Tibial nerve (tissue), 4 donors: ENCODE data around the gene FXYD1. TPM values are rescaled to one million over a fixed set of nuclear protein-coding genes. Genes with fewer than 3 reads are reported as not detected.

ENCODE experiments used
- DNase-seq, 2 donors: peaks; one replicate each; pipeline ENCODE4 v3.0.0-alpha.2; 2019; ENCODE audit warnings: low spot score in 2 of 2
- H3K27ac ChIP-seq, 4 donors: fragments of 200-600 bp; sonication (generic) in 3 of 4; one replicate each; pipeline ENCODE4 v1.5.1; 2017 to 2019; ENCODE audit warnings: mild to moderate bottlenecking in 1 of 4
- H3K27me3 ChIP-seq, 2 donors: fragments of 200-600 bp; sonication (generic) in 1 of 2; one replicate each; pipeline versions ENCODE4 v1.5.1 to v1.6.0; 2017 to 2019
- H3K36me3 ChIP-seq, 3 donors: fragments of 200-600 bp; sonication (generic); one replicate each; pipeline ENCODE4 v1.5.1; 2018 to 2019
- H3K4me1 ChIP-seq, 4 donors: fragments of 200-600 bp; sonication (generic) in 3 of 4; one replicate each; pipeline ENCODE4 v1.5.1; 2017 to 2019
- H3K4me3 ChIP-seq, 4 donors: fragments of 200-600 bp; sonication (generic) in 3 of 4; one replicate each; pipeline ENCODE4 v1.5.1; 2017 to 2019; ENCODE audit warnings: mild to moderate bottlenecking in 1 of 4, moderate library complexity in 1 of 4
- H3K9me3 ChIP-seq, 4 donors: fragments of 200-600 bp; sonication (generic) in 3 of 4; one replicate each; pipeline ENCODE4 v1.5.1; 2017 to 2019
- EP300 ChIP-seq, 2 donors: sonication (generic); formaldehyde crosslinking; IDR thresholded peaks; one replicate each; pipeline ENCODE4 v1.6.1; 2017; ENCODE audit warnings: antibody characterized with exemption in 2 of 2, mild to moderate bottlenecking in 1 of 2
- POLR2A ChIP-seq, 2 donors: fragments of 450-650 bp; IDR thresholded peaks; one replicate each; pipeline ENCODE4 v1.6.1; 2017; ENCODE audit warnings: antibody characterized with exemption in 2 of 2, mild to moderate bottlenecking in 2 of 2, moderate library complexity in 2 of 2
- WGBS, 2 donors: methylation state at CpG; one replicate each; pipeline ENCODE4 v1.1.5; 2018; 5-methylcytosine and 5-hydroxymethylcytosine counted together
- total RNA-seq, 4 donors: library from RNA; depleted of rRNA; stranded (reverse); fragments of >200 nt; gene quantifications; one replicate each; pipeline ENCODE4 v1.1.0, GENCODE V29; 2016
- TF ChIP-seq, protein P1 (sequence below), 5 experiments: fragments of 200-600 bp in 3 of 5; fragments of 450-650 bp in 2 of 5; sonication (generic) in 3 of 5; IDR thresholded peaks; one replicate each; pipeline ENCODE4 v1.5.1; 2016 to 2019; ENCODE audit warnings: antibody characterized with exemption in 5 of 5, mild to moderate bottlenecking in 3 of 5, moderate library complexity in 2 of 5

Gene FXYD1
- total RNA-seq, 4 donors from 2014 or later: 72.9 to 193 (median 84.9) TPM

- H3K27ac ChIP-seq: peak overlapping the region; percentile 24 to 78 (median 56)
- peak overlapping the region in 3 of 4 donors; percentile 31 to 43 (median 38) for H3K4me3 ChIP-seq
- H3K36me3 ChIP-seq: no peaks in the 10 kb centered on the region
- TF ChIP-seq, protein P1, sequence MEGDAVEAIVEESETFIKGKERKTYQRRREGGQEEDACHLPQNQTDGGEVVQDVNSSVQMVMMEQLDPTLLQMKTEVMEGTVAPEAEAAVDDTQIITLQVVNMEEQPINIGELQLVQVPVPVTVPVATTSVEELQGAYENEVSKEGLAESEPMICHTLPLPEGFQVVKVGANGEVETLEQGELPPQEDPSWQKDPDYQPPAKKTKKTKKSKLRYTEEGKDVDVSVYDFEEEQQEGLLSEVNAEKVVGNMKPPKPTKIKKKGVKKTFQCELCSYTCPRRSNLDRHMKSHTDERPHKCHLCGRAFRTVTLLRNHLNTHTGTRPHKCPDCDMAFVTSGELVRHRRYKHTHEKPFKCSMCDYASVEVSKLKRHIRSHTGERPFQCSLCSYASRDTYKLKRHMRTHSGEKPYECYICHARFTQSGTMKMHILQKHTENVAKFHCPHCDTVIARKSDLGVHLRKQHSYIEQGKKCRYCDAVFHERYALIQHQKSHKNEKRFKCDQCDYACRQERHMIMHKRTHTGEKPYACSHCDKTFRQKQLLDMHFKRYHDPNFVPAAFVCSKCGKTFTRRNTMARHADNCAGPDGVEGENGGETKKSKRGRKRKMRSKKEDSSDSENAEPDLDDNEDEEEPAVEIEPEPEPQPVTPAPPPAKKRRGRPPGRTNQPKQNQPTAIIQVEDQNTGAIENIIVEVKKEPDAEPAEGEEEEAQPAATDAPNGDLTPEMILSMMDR (IDR thresholded peaks at IDR 0.05): no peak
- TF ChIP-seq EP300 (IDR thresholded peaks at IDR 0.05) (no peak), POLR2A (IDR thresholded peaks at IDR 0.05) (no peak)
- H3K4me1 ChIP-seq: peaks cover 0 to 64% (median 29%) of the 10 kb centered on the region in 4 donors
- WGBS, 2 donors: 32 to 42% methylated on average over 18 to 20 of the region's 21 CpGs
- H3K27me3 ChIP-seq: no peaks in the 10 kb centered on the region
- no peak for DNase-seq
- no peaks in the 10 kb centered on the region for H3K9me3 ChIP-seq
Observed at GRCh38 chr19:35141837-35142605, 3.4 kb downstream of the FXYD1 start.

GRCh38 chr19:35142606-35143230, 4.1 kb downstream of the FXYD1 start:
- TF ChIP-seq POLR2A (IDR thresholded peaks at IDR 0.05) (no peak), EP300 (IDR thresholded peaks at IDR 0.05) (no peak)
- TF ChIP-seq, protein P1 (IDR thresholded peaks at IDR 0.05): peak in 3 of 5 experiments; percentile 74 to 87 (median 77)
- no peak for DNase-seq
- peaks cover 0 to 57% (median 25%) of the 10 kb centered on the region in 4 donors for H3K4me1 ChIP-seq

DNA sequence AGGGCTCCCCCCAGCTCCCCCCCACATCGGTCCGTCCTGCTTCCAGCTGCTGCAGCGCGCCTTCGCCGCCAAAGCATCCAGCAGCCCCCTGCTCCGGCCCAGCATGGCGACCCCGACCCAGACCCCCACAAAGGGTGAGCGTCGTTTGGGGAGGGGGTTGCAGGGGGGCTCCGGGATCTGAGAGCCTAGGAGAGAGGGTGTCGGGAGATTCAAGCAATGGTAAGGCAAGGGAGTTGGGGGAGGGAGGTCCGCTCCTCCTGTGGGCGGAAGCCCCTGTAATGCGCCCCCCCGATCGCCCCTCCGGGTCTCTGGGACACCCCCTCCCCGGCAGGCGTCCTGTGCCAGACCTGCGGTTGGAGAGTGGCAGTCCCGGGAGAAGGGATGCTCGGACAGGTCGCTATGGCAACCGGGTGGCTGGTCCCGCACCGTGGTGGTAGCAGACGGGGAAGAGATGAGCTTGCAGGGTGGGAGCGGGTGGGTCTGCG, 4.6 kb downstream of the FXYD1 start, which contains the start of gene FXYD7:
FXYD7 (plus strand) TSS at position 25 of the 485 bp plus-strand sequence; CDS start at position 104, 79 bp downstream.
- peak within 1 kb of the TSS in 3 of 4 donors; percentile 20 to 43 (median 31) for H3K4me3 ChIP-seq
- WGBS, 2 donors: 25 to 28% methylated on average over 29 to 31 of the region's 31 CpGs
- H3K27ac ChIP-seq: peak within 1 kb of the TSS; percentile 24 to 78 (median 56)
- no peaks in the 10 kb centered on the region for H3K36me3 ChIP-seq
- no peaks in the 10 kb centered on the region for H3K27me3 ChIP-seq
- DNase-seq: no peak
- H3K4me1 ChIP-seq: peaks cover 0 to 51% (median 23%) of the 10 kb centered on the region in 4 donors
- no peaks in the 10 kb centered on the region for H3K9me3 ChIP-seq
- TF ChIP-seq EP300 (IDR thresholded peaks at IDR 0.05) (no peak), POLR2A (IDR thresholded peaks at IDR 0.05) (no peak)
- TF ChIP-seq, protein P1 (IDR thresholded peaks at IDR 0.05): no peak

More at GRCh38 chr19:35142606-35143230, 4.1 kb downstream of the FXYD1 start:
- peak overlapping the region in 2 of 4 donors; percentile 74 to 78 for H3K27ac ChIP-seq
- no peaks in the 10 kb centered on the region for H3K9me3 ChIP-seq
- no peaks in the 10 kb centered on the region for H3K27me3 ChIP-seq
- no peaks in the 10 kb centered on the region for H3K36me3 ChIP-seq
- H3K4me3 ChIP-seq: peak overlapping the region in 3 of 4 donors; percentile 20 to 43 (median 31)
- WGBS, 2 donors: 21% methylated on average over 11 to 42 of the region's 46 CpGs

GRCh38 chr19:35143818-35144217, 5.2 kb downstream of the FXYD1 start:
- Histone ChIP-seq H3K27ac (peak overlapping the region in 1 of 4 donors; percentile 78), H3K4me3 (no peak overlapping the region), H3K36me3 (no peaks in the 10 kb centered on the region), H3K9me3 (no peaks in the 10 kb centered on the region), H3K4me1 (peaks cover 0 to 47% (median 20%) of the 10 kb centered on the region in 4 donors), H3K27me3 (no peaks in the 10 kb centered on the region)
- TF ChIP-seq, protein P1 (IDR thresholded peaks at IDR 0.05): no peak
- TF ChIP-seq EP300 (IDR thresholded peaks at IDR 0.05): no peak
- TF ChIP-seq POLR2A (IDR thresholded peaks at IDR 0.05): no peak
- 56 to 58% methylated on average over 3 of the region's 3 CpGs for WGBS, 2 donors
- no peak for DNase-seq
